KOPT-K1 (cell line): Measurements from ENCODE around the gene RHOBTB3.

Experiments
- H3K27ac ChIP-seq: fragments of 200-600 bp; sonication (generic); 2 replicates; pipeline ENCODE4 v1.5.1; 2016; ENCODE audit warnings: antibody characterized with exemption, mild to moderate bottlenecking, low read depth, low read length; ENCODE audit not compliant: poor library complexity, severe bottlenecking
- H3K36me3 ChIP-seq: fragments of 200-600 bp; sonication (generic); 2 replicates; pipeline ENCODE4 v1.5.1; 2017; ENCODE audit warnings: antibody characterized with exemption, mild to moderate bottlenecking, low read length, moderate library complexity; ENCODE audit not compliant: insufficient read depth
- H3K9me3 ChIP-seq: fragments of 200-600 bp; sonication (generic); 2 replicates; pipeline ENCODE4 v1.5.1; 2017; ENCODE audit warnings: antibody characterized with exemption, low read length, mild to moderate bottlenecking; ENCODE audit not compliant: insufficient read depth, poor library complexity, severe bottlenecking

The RHOBTB3 gene

GRCh38 chr5:95821110-95822021 lies 90.2 kb downstream of the RHOBTB3 start:
- H3K9me3 ChIP-seq = no peaks in the 10 kb centered on the region
- H3K36me3 ChIP-seq = peaks cover 26% of the 10 kb centered on the region
- H3K27ac ChIP-seq = peak overlapping the region; percentile 93

- H3K9me3 ChIP-seq = no peaks in the 10 kb centered on the region
- H3K27ac ChIP-seq = peak overlapping the region; percentile 93
- peaks cover 19% of the 10 kb centered on the region for H3K36me3 ChIP-seq
Measured at GRCh38 chr5:95822043-95822541, 91.0 kb downstream of the RHOBTB3 start.

GRCh38 chr5:95822542-95823181 lies 91.5 kb downstream of the RHOBTB3 start, which contains the start of gene GLRX:
Gene GLRX, minus strand, starts transcription at chr5:95822726. Its CDS starts 64 bp downstream, at chr5:95822662.
- Histone ChIP-seq H3K36me3 (peaks cover 13% of the 10 kb centered on the region), H3K27ac (peak within 1 kb of the TSS; percentile 93), H3K9me3 (no peaks in the 10 kb centered on the region)

- Histone ChIP-seq H3K9me3 (no peaks in the 10 kb centered on the region), H3K27ac (peak overlapping the region; percentile 93), H3K36me3 (peaks cover 8% of the 10 kb centered on the region)
Measured at GRCh38 chr5:95823218-95823737, 92.1 kb downstream of the RHOBTB3 start.

- Histone ChIP-seq H3K27ac (peak overlapping the region; percentile 93), H3K36me3 (peaks cover 3% of the 10 kb centered on the region), H3K9me3 (no peaks in the 10 kb centered on the region)
Measured at GRCh38 chr5:95823738-95824609, 92.8 kb downstream of the RHOBTB3 start.

GRCh38 chr5:95824747-95825146 lies 93.6 kb downstream of the RHOBTB3 start:
- no peaks in the 10 kb centered on the region for H3K9me3 ChIP-seq
- no peaks in the 10 kb centered on the region for H3K36me3 ChIP-seq
- H3K27ac ChIP-seq = peak overlapping the region; percentile 93

- no peaks in the 10 kb centered on the region for H3K36me3 ChIP-seq
- H3K9me3 ChIP-seq = no peaks in the 10 kb centered on the region
- peak overlapping the region; percentile 45 for H3K27ac ChIP-seq
Measured at GRCh38 chr5:95825495-95825894, 94.4 kb downstream of the RHOBTB3 start.

- Histone ChIP-seq H3K9me3 (no peaks in the 10 kb centered on the region), H3K27ac (no peak overlapping the region)
Measured at GRCh38 chr5:95826949-95827891, 96.1 kb downstream of the RHOBTB3 start.

GRCh38 chr5:95827892-95828246 lies 96.7 kb downstream of the RHOBTB3 start:
- H3K27ac ChIP-seq = no peak overlapping the region
- no peaks in the 10 kb centered on the region for H3K36me3 ChIP-seq

More at GRCh38 chr5:95826949-95827891, 96.1 kb downstream of the RHOBTB3 start:
- H3K36me3 ChIP-seq = no peaks in the 10 kb centered on the region

GRCh38 chr5:95830226-95830625 lies 99.1 kb downstream of the RHOBTB3 start:
- Histone ChIP-seq H3K9me3 (no peaks in the 10 kb centered on the region), H3K36me3 (no peaks in the 10 kb centered on the region), H3K27ac (no peak overlapping the region)

More at GRCh38 chr5:95827892-95828246, 96.7 kb downstream of the RHOBTB3 start:
- H3K9me3 ChIP-seq = no peaks in the 10 kb centered on the region

- Histone ChIP-seq H3K36me3 (no peaks in the 10 kb centered on the region), H3K9me3 (no peaks in the 10 kb centered on the region), H3K27ac (no peak overlapping the region)
Measured at GRCh38 chr5:95832664-95833063, 101.5 kb downstream of the RHOBTB3 start.

GRCh38 chr5:95835682-95836385 lies 104.7 kb downstream of the RHOBTB3 start:
- Histone ChIP-seq H3K36me3 (no peaks in the 10 kb centered on the region), H3K9me3 (no peaks in the 10 kb centered on the region), H3K27ac (peak overlapping the region; percentile 79)

- Histone ChIP-seq H3K27ac (no peak overlapping the region), H3K9me3 (no peaks in the 10 kb centered on the region), H3K36me3 (no peaks in the 10 kb centered on the region)
Measured at GRCh38 chr5:95836544-95836943, 105.4 kb downstream of the RHOBTB3 start.
